ENCODE results near the gene SCD5.

GRCh38 chr4:82639971-82640370 is 158.6 kb downstream of the SCD5 start:
- TF ChIP-seq POLR2A (IDR thresholded peaks at IDR 0.05; ENCODE audit: low read depth, low read length) (no peak), POLR2AphosphoS5 (IDR thresholded peaks at IDR 0.05; ENCODE audit: low read depth, low read length) (no peak)
